ENCODE results near the gene OLFML3.

The OLFML3 gene

DNA sequence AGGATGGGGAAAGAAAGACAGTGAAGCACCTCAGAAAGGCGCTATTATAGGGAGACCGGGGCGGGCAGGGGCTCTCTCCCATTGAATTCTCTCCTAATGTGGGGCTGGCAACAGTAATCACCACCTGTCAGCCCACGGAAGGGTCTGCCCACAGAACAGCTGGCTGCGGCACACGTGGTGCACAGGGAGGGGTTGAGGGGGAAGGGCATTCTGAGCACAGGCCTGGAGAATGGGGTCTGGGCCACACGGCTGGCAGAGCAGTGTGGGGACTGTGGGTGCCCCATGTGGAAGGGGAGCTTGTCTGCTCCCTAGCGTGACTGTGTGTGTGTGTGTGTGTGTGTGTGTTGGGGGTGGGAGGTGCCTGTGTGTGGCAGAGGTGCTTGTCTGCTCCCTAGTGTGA is 4.1 kb downstream of the OLFML3 start:
- Histone ChIP-seq H3K4me3 (replicated peaks; ENCODE audit: insufficient read depth, low read length) (no peak overlapping the region), H3K27ac (replicated peaks) (no peak overlapping the region), H3K27me3 (ENCODE audit: insufficient read depth, poor library complexity, severe bottlenecking) (no peaks in the 10 kb centered on the region)
- DNase-seq (ENCODE audit: low read depth in 1 of 2, low spot score in 1 of 2): no peak
- TF ChIP-seq, protein P1, sequence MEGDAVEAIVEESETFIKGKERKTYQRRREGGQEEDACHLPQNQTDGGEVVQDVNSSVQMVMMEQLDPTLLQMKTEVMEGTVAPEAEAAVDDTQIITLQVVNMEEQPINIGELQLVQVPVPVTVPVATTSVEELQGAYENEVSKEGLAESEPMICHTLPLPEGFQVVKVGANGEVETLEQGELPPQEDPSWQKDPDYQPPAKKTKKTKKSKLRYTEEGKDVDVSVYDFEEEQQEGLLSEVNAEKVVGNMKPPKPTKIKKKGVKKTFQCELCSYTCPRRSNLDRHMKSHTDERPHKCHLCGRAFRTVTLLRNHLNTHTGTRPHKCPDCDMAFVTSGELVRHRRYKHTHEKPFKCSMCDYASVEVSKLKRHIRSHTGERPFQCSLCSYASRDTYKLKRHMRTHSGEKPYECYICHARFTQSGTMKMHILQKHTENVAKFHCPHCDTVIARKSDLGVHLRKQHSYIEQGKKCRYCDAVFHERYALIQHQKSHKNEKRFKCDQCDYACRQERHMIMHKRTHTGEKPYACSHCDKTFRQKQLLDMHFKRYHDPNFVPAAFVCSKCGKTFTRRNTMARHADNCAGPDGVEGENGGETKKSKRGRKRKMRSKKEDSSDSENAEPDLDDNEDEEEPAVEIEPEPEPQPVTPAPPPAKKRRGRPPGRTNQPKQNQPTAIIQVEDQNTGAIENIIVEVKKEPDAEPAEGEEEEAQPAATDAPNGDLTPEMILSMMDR (IDR thresholded peaks at IDR 0.05; ENCODE audit: insufficient read depth, low read length): no peak
- TF ChIP-seq, protein P2, sequence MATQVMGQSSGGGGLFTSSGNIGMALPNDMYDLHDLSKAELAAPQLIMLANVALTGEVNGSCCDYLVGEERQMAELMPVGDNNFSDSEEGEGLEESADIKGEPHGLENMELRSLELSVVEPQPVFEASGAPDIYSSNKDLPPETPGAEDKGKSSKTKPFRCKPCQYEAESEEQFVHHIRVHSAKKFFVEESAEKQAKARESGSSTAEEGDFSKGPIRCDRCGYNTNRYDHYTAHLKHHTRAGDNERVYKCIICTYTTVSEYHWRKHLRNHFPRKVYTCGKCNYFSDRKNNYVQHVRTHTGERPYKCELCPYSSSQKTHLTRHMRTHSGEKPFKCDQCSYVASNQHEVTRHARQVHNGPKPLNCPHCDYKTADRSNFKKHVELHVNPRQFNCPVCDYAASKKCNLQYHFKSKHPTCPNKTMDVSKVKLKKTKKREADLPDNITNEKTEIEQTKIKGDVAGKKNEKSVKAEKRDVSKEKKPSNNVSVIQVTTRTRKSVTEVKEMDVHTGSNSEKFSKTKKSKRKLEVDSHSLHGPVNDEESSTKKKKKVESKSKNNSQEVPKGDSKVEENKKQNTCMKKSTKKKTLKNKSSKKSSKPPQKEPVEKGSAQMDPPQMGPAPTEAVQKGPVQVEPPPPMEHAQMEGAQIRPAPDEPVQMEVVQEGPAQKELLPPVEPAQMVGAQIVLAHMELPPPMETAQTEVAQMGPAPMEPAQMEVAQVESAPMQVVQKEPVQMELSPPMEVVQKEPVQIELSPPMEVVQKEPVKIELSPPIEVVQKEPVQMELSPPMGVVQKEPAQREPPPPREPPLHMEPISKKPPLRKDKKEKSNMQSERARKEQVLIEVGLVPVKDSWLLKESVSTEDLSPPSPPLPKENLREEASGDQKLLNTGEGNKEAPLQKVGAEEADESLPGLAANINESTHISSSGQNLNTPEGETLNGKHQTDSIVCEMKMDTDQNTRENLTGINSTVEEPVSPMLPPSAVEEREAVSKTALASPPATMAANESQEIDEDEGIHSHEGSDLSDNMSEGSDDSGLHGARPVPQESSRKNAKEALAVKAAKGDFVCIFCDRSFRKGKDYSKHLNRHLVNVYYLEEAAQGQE (IDR thresholded peaks at IDR 0.05; ENCODE audit: insufficient replicate concordance, low read depth): no peak
- no peak for TF ChIP-seq POLR2AphosphoS5 (IDR thresholded peaks at IDR 0.05; ENCODE audit: low read depth)
- no peak for TF ChIP-seq GABPA (IDR thresholded peaks at IDR 0.05; ENCODE audit: low read depth)
- TF ChIP-seq SPI1 (IDR thresholded peaks at IDR 0.05; ENCODE audit: borderline replicate concordance, low read depth): no peak

DNA sequence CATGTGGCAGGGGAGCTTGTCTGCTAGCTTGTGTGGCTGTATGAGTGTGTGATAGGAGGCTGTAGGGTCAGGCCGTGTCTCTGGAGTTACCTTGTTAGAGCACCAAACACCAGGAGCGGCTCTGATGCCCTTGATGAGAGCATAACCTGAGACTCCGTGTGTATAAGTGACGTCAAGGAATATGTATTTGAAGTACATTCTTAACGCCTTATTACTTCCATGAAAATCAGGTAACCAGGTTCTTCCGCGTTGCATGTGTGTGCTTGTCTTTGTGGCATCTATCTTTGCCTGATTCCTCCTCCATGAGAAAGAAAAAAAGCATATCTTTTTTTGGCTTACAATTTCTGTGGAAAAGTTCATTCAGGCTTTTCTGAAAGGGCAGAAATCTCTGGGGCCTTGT is 4.6 kb downstream of the OLFML3 start:
- H3K27ac ChIP-seq (replicated peaks): no peak overlapping the region
- no peak overlapping the region for H3K4me3 ChIP-seq (replicated peaks; ENCODE audit: insufficient read depth, low read length)

DNA sequence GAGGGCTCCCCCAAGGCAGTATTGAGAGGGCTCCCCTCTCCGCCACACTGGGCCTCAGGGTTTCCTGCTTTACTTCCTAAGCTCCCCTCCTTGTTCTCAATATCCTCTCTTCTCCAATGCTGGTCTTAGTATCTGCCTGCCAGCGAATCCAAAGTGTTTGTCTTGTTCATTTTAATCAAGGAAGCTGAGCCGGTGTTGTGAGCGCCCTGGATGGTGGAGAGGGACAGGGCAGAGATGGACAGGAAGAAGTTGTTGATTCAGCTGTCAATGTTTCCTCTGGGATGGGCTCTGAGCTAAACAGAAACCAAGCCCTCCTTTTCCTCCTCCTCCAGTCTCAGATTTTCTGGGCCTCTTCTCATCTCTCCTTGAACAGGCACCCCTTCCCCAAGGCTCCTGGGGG is 5.4 kb downstream of the OLFML3 start:
- H3K27ac ChIP-seq (replicated peaks): no peak overlapping the region
- no peaks in the 10 kb centered on the region for H3K27me3 ChIP-seq (ENCODE audit: insufficient read depth, poor library complexity, severe bottlenecking)
- no peak for DNase-seq (ENCODE audit: low read depth in 1 of 2, low spot score in 1 of 2)

More for the DNA sequence above, 4.6 kb downstream of the OLFML3 start:
- TF ChIP-seq, protein P2 (IDR thresholded peaks at IDR 0.05; ENCODE audit: insufficient replicate concordance, low read depth): no peak
- TF ChIP-seq POLR2AphosphoS5 (IDR thresholded peaks at IDR 0.05; ENCODE audit: low read depth): no peak
- TF ChIP-seq GABPA (IDR thresholded peaks at IDR 0.05; ENCODE audit: low read depth): no peak
- TF ChIP-seq SPI1 (IDR thresholded peaks at IDR 0.05; ENCODE audit: borderline replicate concordance, low read depth): no peak
- TF ChIP-seq, protein P1 (IDR thresholded peaks at IDR 0.05; ENCODE audit: insufficient read depth, low read length): no peak
- DNase-seq (ENCODE audit: low read depth in 1 of 2, low spot score in 1 of 2): no peak
- H3K27me3 ChIP-seq (ENCODE audit: insufficient read depth, poor library complexity, severe bottlenecking): no peaks in the 10 kb centered on the region

More for the DNA sequence above, 5.4 kb downstream of the OLFML3 start:
- no peak for TF ChIP-seq SPI1 (IDR thresholded peaks at IDR 0.05; ENCODE audit: borderline replicate concordance, low read depth)
- TF ChIP-seq, protein P1 (IDR thresholded peaks at IDR 0.05; ENCODE audit: insufficient read depth, low read length): no peak
- TF ChIP-seq, protein P2 (IDR thresholded peaks at IDR 0.05; ENCODE audit: insufficient replicate concordance, low read depth): no peak
- TF ChIP-seq POLR2AphosphoS5 (IDR thresholded peaks at IDR 0.05; ENCODE audit: low read depth): no peak
- no peak for TF ChIP-seq GABPA (IDR thresholded peaks at IDR 0.05; ENCODE audit: low read depth)
- H3K4me3 ChIP-seq (replicated peaks; ENCODE audit: insufficient read depth, low read length): no peak overlapping the region

All from HL-60 (cell line).